Measurements from ENCODE around the gene WSB1. TPM values are rescaled to one million over a fixed set of nuclear protein-coding genes. Genes with fewer than 3 reads are reported as not detected.

WSB1 gene
- total RNA-seq, 1 donor from 2014 or later = 47.1 TPM

- intact Hi-C loops (cut with DNase I) = no loop called here
- no peak for ATAC-seq (ENCODE audit: poor library complexity)
- DNase-seq = no peak
These were observed 5.6 kb downstream of the WSB1 start for GRCh38 chr17:27299384-27300049.

- DNase-seq (no peak), ATAC-seq (ENCODE audit: poor library complexity) (no peak)
- intact Hi-C loops (cut with DNase I) = no loop called here
These were observed 9.8 kb downstream of the WSB1 start for GRCh38 chr17:27303734-27304133.

- ATAC-seq (ENCODE audit: poor library complexity) (no peak), DNase-seq (no peak)
- intact Hi-C loops (cut with DNase I) = no loop called here
These were observed 12.4 kb downstream of the WSB1 start for GRCh38 chr17:27306276-27306835.

- intact Hi-C loops (cut with DNase I) = no loop called here
- no peak for DNase-seq
- no peak for ATAC-seq (ENCODE audit: poor library complexity)
These were observed 16.7 kb downstream of the WSB1 start for GRCh38 chr17:27310565-27311110.

- DNase-seq (no peak), ATAC-seq (ENCODE audit: poor library complexity) (no peak)
- intact Hi-C loops (cut with DNase I) = no loop called here
These were observed 19.4 kb downstream of the WSB1 start for GRCh38 chr17:27313301-27313700.

GRCh38 chr17:27315322-27315721, 21.4 kb downstream of the WSB1 start:
- intact Hi-C loops (cut with DNase I) = no loop called here
- DNase-seq (peak; percentile 92), ATAC-seq (ENCODE audit: poor library complexity) (peak; percentile 67)

GRCh38 chr17:27315796-27316465, 22.0 kb downstream of the WSB1 start:
- ATAC-seq (ENCODE audit: poor library complexity) (no peak), DNase-seq (no peak)
- intact Hi-C loops (cut with DNase I) = no loop called here

- intact Hi-C loops (cut with DNase I) = no loop called here
- DNase-seq (no peak), ATAC-seq (ENCODE audit: poor library complexity) (no peak)
These were observed 24.3 kb downstream of the WSB1 start for GRCh38 chr17:27318228-27318627.

- intact Hi-C loops (cut with DNase I) = no loop called here
- ATAC-seq (ENCODE audit: poor library complexity) = no peak
- no peak for DNase-seq
These were observed 24.7 kb downstream of the WSB1 start for GRCh38 chr17:27318633-27319032.

GRCh38 chr17:27319541-27320221, 25.8 kb downstream of the WSB1 start:
- ATAC-seq (ENCODE audit: poor library complexity) (peak; percentile 88), DNase-seq (peak; percentile 88)
- intact Hi-C loops (cut with DNase I) = no loop called here

- no peak for DNase-seq
- ATAC-seq (ENCODE audit: poor library complexity) = no peak
- intact Hi-C loops (cut with DNase I) = no loop called here
These were observed 26.3 kb downstream of the WSB1 start for GRCh38 chr17:27320222-27320560.

- DNase-seq (no peak), ATAC-seq (ENCODE audit: poor library complexity) (no peak)
- intact Hi-C loops (cut with DNase I) = no loop called here
These were observed 27.5 kb downstream of the WSB1 start for GRCh38 chr17:27321372-27321771.

GRCh38 chr17:27322026-27322425, 28.1 kb downstream of the WSB1 start:
- intact Hi-C loops (cut with DNase I) = no loop called here

GRCh38 chr17:27322690-27323508, 29.0 kb downstream of the WSB1 start:
- no peak for DNase-seq
- no peak for ATAC-seq (ENCODE audit: poor library complexity)
- intact Hi-C loops (cut with DNase I) = no loop called here

More at GRCh38 chr17:27322026-27322425, 28.1 kb downstream of the WSB1 start:
- DNase-seq = no peak
- ATAC-seq (ENCODE audit: poor library complexity) = no peak

GRCh38 chr17:27323538-27324215, 29.8 kb downstream of the WSB1 start:
- ATAC-seq (ENCODE audit: poor library complexity) = peak; percentile 66
- DNase-seq = peak; percentile 88
- intact Hi-C loops (cut with DNase I) = no loop called here

- ATAC-seq (ENCODE audit: poor library complexity) (no peak), DNase-seq (no peak)
- intact Hi-C loops (cut with DNase I) = no loop called here
These were observed 30.9 kb downstream of the WSB1 start for GRCh38 chr17:27324771-27325339.

- intact Hi-C loops (cut with DNase I) = no loop called here
- DNase-seq (no peak), ATAC-seq (ENCODE audit: poor library complexity) (no peak)
These were observed 32.1 kb downstream of the WSB1 start for GRCh38 chr17:27326051-27326450.

- intact Hi-C loops (cut with DNase I) = no loop called here
- ATAC-seq (ENCODE audit: poor library complexity) (no peak), DNase-seq (no peak)
These were observed 32.7 kb downstream of the WSB1 start for GRCh38 chr17:27326585-27326984.
